Activated naive CD8-positive, alpha-beta T cell treated with anti-CD3 and anti-CD28 coated beads for 36 hours (primary cell): ENCODE measurements around the gene ALOXE3. TPM values are rescaled to one million over a fixed set of nuclear protein-coding genes. Genes with fewer than 3 reads are reported as not detected.
A peak's percentile ranks its signal among the peaks of the same experiment; 100 is the strongest.
"Not testable (repeated sequence)": the region's sequence is repeated elsewhere in the genome, so short reads cannot be mapped to it uniquely, and the experiment has no call there.

Source experiments
- DNase-seq: peaks from one replicate; pipeline ENCODE4 v3.0.0; 2021
- H3K27ac Mint-ChIP-seq: one replicate; pipeline ENCODE4 v1.8.0; 2022; ENCODE audit warnings: mild to moderate bottlenecking, moderate library complexity, mixed read lengths
- H3K27me3 Mint-ChIP-seq: one replicate; pipeline ENCODE4 v1.8.0; 2022; ENCODE audit warnings: mild to moderate bottlenecking, mixed read lengths
- H3K36me3 Mint-ChIP-seq: one replicate; pipeline ENCODE4 v1.8.0; 2021; ENCODE audit warnings: mild to moderate bottlenecking, mixed read lengths
- H3K4me1 Mint-ChIP-seq: one replicate; pipeline ENCODE4 v1.8.0; 2021; ENCODE audit warnings: mixed read lengths
- H3K4me3 Mint-ChIP-seq: one replicate; pipeline ENCODE4 v1.8.0; 2022; ENCODE audit warnings: mild to moderate bottlenecking, moderate library complexity, mixed read lengths
- H3K9me3 Mint-ChIP-seq: one replicate; pipeline ENCODE4 v1.8.0; 2022; ENCODE audit warnings: mixed read lengths
- total RNA-seq, 2 experiments: library from RNA; stranded (reverse); gene quantifications; one replicate each; pipeline ENCODE4 v1.2.3, GENCODE V29; 2021

ALOXE3 gene
- total RNA-seq, 2 experiments from 2014 or later: 0.10 TPM; not detected in 1

DNA sequence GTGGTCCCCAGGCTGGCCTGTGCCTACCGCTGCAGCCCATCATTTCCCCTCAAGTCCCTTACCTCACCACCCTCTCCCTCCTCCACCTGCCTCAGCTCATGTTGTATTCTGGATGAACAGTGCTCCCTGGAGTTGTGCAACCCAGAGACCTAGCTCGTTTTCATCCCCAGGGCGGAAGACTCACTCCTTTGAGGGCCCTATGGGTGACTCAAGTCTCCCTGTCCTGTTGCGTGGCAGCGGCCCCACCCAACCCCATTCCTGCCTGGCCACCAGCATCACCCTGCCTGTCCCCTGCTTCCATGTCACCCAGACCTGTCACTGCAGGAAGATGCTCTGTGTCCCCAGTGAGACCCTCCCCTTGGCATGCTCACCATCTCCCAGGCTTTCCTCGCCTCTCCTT, 34.1 kb downstream of the ALOXE3 start:
- no peak overlapping the region for H3K27ac Mint-ChIP-seq
- peaks cover 11% of the 10 kb centered on the region for H3K36me3 Mint-ChIP-seq
- peaks cover 6% of the 10 kb centered on the region for H3K27me3 Mint-ChIP-seq
- peaks cover 10% of the 10 kb centered on the region for H3K4me1 Mint-ChIP-seq
- no peaks in the 10 kb centered on the region for H3K9me3 Mint-ChIP-seq
- no peak overlapping the region for H3K4me3 Mint-ChIP-seq
- DNase-seq: no peak

DNA sequence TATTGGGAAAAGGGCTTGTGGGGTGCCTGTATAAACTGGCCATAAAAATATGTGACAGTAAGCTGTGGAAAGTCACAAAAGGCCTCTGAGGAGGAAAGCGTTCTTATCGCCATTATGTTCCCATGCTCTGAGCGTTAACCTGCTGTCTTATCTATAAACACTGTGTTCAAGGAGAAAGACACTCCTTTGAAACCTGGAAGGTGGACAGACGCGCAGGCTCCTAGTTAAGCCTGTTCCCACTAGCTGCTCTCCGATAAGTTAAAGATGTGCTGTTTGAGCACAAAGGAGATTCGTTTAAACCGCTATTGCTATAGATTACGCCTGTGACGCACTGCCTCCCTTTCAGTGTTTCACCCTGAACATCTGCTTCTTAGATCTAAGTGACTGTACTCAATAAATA, 36.0 kb downstream of the ALOXE3 start:
- Mint-ChIP-seq H3K9me3 (no peaks in the 10 kb centered on the region), H3K4me1 (peaks cover 14% of the 10 kb centered on the region), H3K27me3 (no peaks in the 10 kb centered on the region), H3K4me3 (no peak overlapping the region), H3K36me3 (peaks cover 11% of the 10 kb centered on the region), H3K27ac (no peak overlapping the region)
- DNase-seq: no peak

DNA sequence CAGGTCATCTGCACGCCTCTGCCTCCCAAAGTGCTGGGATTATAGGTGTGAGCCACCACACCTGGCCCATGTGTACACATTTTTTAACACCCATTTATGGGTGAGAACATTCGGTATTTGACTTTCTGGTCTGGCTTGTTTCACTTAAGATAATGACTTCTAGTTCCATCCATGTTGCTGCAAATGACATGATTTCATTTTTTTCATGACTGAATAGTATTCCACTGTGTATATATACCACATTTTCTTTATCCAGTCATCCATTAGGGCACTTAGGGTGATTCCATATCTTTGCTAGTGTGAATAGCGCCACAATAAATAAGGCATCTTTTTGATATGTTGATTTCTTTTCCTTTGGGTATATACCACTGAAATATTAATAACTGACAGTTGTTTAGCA, 36.4 kb downstream of the ALOXE3 start:
- Mint-ChIP-seq H3K27ac (no peak overlapping the region), H3K36me3 (peaks cover 11% of the 10 kb centered on the region), H3K9me3 (no peaks in the 10 kb centered on the region), H3K27me3 (no peaks in the 10 kb centered on the region), H3K4me3 (no peak overlapping the region), H3K4me1 (peaks cover 14% of the 10 kb centered on the region)
- no peak for DNase-seq

DNA sequence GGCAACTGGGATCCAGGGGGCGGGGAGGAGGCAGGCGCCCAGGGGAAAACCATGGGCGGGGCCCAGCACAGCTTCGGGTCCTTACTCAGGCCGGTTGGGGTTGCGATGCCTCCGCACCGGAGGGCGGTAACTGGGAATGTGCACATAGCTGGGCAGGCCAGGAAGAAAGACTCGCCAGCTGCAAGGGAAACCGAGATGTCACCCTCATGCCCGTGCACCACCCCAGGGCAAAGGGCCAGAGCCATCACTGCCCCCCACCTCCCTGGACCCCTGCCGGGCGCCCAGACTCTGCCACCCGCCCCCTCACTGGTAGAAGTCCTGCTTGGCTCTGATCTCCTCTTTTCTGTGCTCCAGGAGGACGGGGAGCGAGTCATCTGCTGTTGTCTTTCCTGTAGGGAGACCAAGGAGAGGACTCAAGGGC, 37.5 kb downstream of the ALOXE3 start:
- peak overlapping the region; percentile 90 for H3K4me3 Mint-ChIP-seq
- H3K27ac Mint-ChIP-seq: no peak overlapping the region
- peaks cover 11% of the 10 kb centered on the region for H3K36me3 Mint-ChIP-seq
- no peak for DNase-seq
- H3K4me1 Mint-ChIP-seq: peaks cover 14% of the 10 kb centered on the region
- H3K27me3 Mint-ChIP-seq: no peaks in the 10 kb centered on the region
- no peaks in the 10 kb centered on the region for H3K9me3 Mint-ChIP-seq

DNA sequence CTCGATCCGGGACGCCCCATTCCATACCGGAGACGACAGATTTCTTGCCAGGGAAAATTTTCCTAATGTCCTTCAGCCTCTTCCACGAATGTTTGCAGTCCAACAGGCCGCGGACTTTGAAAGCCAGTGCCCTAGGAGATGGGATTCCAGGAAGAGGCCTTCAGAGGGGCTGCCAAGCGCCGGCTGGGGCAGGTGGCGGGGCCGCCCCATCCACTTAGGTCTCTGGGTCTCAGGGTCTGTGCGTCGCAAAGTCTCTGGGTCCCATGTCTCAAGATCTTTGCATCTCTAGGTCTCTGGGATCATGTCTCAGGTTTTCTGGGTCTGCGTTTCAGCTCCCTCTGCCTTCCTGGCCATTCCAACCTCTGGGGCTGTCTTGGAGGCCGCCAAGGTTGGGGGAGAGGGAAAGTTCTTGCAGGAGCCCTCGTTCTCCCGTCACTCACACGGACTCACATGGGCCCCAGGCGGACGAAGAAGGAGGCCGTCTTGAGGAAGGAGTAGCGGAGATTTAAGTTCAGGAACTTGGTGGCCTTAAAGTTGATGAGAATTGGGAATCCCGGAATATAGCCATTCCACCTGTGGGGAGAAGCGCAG, 38.0 kb downstream of the ALOXE3 start:
- peaks cover 14% of the 10 kb centered on the region for H3K4me1 Mint-ChIP-seq
- H3K9me3 Mint-ChIP-seq: no peaks in the 10 kb centered on the region
- peak overlapping the region; percentile 90 for H3K4me3 Mint-ChIP-seq
- H3K36me3 Mint-ChIP-seq: peaks cover 11% of the 10 kb centered on the region
- H3K27ac Mint-ChIP-seq: peak overlapping the region; percentile 94
- H3K27me3 Mint-ChIP-seq: no peaks in the 10 kb centered on the region
- DNase-seq: no peak

DNA sequence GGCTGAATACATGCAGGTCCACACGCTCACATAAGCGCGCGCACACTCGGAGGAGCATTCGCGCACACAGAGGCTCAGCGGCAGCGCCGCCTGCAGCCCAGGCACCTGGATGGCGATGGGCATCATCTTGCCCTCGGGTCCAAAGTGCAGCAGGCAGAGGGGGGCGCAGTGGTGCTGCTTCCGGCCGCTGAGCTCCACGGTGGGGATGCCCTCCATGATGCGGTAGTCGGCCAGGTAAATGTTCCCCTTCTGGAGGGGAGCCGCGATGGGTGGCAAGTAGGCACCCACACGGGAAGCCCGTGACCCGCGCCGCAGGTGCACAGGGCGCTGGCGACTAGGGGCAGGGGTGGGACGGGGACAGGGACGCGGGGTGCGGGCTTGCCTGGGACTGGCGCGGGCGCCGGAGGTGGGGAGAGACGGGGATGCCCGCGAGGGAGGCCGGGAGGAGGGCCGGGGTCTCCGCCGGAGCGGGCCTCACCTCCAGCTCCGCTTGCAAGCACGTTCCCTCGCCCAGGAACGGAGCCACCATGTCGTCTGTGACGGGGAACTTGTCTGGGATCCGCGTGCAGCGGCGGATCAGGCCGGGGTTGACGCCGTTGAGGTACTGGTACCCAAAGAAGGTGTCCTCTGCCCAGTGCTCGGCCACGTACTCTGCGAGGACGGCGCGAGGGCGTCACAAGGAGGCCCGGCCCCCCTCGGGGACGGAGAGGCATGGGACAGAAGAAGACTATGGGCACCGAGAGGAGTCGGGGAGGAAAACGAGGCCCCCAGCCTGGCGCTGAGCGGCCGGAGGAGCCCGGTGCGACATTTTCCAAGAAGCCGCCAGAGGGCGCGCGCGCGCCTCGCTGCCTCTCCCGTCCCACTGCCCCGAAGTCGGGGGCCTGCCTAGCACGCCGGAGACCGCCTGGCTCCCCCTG, 38.8 kb downstream of the ALOXE3 start:
- Mint-ChIP-seq H3K4me1 (peaks cover 14% of the 10 kb centered on the region), H3K27me3 (peaks cover 8% of the 10 kb centered on the region), H3K4me3 (peak overlapping the region; percentile 90), H3K36me3 (peaks cover 11% of the 10 kb centered on the region), H3K9me3 (no peaks in the 10 kb centered on the region), H3K27ac (peak overlapping the region; percentile 94)
- DNase-seq: peak; percentile 86

DNA sequence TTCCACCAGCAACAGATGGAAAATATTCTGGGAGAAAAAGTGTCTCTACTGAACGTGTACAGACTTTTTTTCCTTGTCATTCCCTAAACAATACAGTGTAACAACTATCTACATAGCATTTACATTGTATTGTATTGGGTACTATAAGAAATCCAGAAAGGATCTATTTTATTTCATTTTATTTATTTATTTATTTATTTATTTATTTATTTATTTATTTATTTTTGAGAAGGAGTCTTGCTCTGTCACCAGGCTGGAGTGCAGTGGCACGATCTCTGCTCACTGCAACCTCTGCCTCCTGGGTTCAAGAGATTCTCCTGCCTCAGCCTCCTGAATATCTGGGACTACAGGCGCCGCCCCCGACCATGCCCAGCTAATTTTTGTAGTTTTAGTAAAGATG, 40.4 kb downstream of the ALOXE3 start:
- not testable (repeated sequence) for H3K4me3 Mint-ChIP-seq, H3K9me3 Mint-ChIP-seq, DNase-seq, H3K27ac Mint-ChIP-seq
- Mint-ChIP-seq H3K4me1 (peaks cover 25% of the 10 kb centered on the region), H3K36me3 (peaks cover 11% of the 10 kb centered on the region), H3K27me3 (peaks cover 24% of the 10 kb centered on the region)

DNA sequence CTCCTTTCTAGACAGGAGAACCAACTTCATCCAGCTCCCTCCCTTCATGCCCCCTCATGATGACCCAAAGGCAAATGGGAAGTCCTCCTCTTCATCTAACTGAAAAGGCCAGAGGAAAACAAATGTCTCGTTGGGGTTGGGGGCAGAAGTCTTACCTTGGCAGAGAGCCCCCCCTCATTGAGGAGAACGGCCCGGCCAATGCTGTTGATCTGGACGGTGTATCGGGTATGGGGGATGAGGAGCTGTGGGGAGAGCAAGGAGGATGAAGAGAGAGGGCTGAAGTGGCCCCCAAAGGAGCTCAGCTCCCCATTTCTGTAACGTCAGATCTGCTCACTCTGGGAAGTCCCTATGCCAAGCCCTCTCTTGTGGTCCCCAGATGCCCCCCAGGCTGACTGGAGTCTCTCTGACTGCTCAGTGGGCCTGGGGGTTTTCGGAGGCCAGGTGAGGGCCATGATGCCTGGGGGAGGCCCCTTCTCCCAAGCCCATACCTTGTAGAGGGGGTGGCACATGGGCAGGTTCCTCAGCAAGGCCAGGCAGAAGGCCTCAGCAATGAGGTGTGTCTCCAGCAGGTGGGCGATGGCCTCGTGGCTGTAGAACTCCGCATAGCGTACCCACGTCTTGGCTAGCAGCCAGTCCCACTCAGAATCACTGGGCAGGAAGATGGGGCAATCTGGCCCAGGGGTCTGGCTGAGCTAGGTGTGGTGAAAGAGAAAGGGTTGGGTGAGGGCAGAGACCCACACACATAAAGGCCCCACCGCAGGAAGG, 41.6 kb downstream of the ALOXE3 start:
- Mint-ChIP-seq H3K4me3 (no peak overlapping the region), H3K36me3 (peaks cover 7% of the 10 kb centered on the region), H3K27me3 (peaks cover 35% of the 10 kb centered on the region)

DNA sequence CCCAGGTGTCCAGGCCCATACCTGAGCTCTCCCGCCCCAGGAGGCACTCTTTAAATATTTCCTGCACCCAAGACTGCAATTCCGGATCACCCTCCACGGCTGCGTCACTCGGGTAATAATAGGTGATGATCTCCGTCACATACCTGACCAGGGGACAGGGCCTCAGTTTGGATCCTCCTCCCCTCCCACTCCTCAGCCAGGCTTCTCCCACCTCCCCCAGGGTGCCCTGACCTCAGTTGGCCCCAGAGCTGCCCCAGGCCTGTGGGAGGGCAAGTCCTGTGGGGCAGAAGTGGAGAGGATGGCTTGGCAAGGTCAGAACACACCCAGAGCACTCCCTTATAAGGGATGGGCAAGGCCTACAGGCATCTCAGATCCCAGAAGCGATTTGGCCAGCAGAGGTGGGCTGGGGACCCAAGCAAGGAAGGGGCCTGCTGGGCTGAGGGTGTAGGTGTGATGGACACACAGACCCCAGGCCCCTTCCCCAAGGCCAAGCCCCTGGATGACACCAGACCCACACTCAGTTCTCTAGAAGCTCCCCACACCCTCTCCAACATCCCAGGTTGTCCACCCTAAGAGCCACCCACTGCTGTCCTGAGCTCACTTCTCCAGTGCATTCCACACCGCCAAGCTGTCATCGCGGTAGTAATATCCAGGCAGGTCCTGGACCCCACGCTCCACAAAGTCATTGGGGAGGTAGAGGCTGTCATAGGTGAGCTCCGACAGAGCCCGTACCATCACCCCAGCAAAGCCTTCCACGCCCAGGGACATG, 42.6 kb downstream of the ALOXE3 start:
- H3K4me1 Mint-ChIP-seq: peaks cover 28% of the 10 kb centered on the region
- H3K27me3 Mint-ChIP-seq: peaks cover 42% of the 10 kb centered on the region
- H3K4me3 Mint-ChIP-seq: no peak overlapping the region

More for the DNA sequence above, 41.6 kb downstream of the ALOXE3 start:
- Mint-ChIP-seq H3K27ac (no peak overlapping the region), H3K4me1 (peaks cover 30% of the 10 kb centered on the region), H3K9me3 (no peaks in the 10 kb centered on the region)
- no peak for DNase-seq

DNA sequence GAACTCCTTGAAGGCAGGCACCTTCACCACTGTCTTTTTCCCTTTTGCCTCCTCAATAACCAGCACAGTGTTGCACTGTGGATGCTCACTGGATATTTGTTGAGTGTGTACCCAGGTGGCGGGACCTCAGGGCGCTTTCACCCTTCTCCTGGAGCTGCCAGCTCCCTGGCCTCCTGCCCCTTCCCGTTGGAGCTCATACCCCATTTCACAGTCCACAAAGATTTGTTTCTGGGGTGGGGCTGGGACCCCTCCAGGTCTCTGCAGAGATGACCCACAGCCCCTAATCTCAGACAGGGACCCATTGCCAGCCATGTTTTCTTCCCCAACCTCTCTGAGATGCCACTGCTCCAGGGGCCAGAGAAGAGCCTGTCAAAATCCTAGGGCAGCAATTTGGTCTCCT, 43.2 kb downstream of the ALOXE3 start:
- no peak overlapping the region for H3K27ac Mint-ChIP-seq
- no peaks in the 10 kb centered on the region for H3K9me3 Mint-ChIP-seq
- DNase-seq: no peak
- peaks cover 22% of the 10 kb centered on the region for H3K4me1 Mint-ChIP-seq
- H3K4me3 Mint-ChIP-seq: no peak overlapping the region
- peaks cover 44% of the 10 kb centered on the region for H3K27me3 Mint-ChIP-seq
- H3K36me3 Mint-ChIP-seq: no peaks in the 10 kb centered on the region

More for the DNA sequence above, 42.6 kb downstream of the ALOXE3 start:
- no peak for DNase-seq
- Mint-ChIP-seq H3K36me3 (peaks cover 3% of the 10 kb centered on the region), H3K9me3 (no peaks in the 10 kb centered on the region), H3K27ac (no peak overlapping the region)

DNA sequence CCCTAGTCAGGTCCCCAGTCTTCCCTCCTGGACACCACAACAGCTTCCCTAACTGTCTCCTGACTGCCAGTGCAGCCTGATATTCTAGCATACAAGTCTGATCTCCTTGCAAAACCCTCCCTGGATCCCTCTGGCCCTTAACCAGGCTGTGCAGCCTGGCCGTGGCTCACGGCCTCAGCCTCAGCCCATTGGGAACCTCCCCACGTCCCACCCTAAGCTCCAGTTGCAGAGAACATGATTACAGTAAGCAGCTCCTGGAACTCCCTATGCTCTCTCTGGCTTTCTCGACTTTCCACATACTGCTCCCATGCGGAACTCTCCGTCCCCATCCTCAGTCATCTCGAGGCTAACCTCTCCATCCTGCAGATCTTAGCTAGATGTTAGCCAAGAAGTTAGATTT, 43.8 kb downstream of the ALOXE3 start:
- Mint-ChIP-seq H3K36me3 (no peaks in the 10 kb centered on the region), H3K9me3 (no peaks in the 10 kb centered on the region), H3K27me3 (peaks cover 44% of the 10 kb centered on the region), H3K27ac (no peak overlapping the region), H3K4me1 (peaks cover 20% of the 10 kb centered on the region), H3K4me3 (peak overlapping the region; percentile 74)
- no peak for DNase-seq

DNA sequence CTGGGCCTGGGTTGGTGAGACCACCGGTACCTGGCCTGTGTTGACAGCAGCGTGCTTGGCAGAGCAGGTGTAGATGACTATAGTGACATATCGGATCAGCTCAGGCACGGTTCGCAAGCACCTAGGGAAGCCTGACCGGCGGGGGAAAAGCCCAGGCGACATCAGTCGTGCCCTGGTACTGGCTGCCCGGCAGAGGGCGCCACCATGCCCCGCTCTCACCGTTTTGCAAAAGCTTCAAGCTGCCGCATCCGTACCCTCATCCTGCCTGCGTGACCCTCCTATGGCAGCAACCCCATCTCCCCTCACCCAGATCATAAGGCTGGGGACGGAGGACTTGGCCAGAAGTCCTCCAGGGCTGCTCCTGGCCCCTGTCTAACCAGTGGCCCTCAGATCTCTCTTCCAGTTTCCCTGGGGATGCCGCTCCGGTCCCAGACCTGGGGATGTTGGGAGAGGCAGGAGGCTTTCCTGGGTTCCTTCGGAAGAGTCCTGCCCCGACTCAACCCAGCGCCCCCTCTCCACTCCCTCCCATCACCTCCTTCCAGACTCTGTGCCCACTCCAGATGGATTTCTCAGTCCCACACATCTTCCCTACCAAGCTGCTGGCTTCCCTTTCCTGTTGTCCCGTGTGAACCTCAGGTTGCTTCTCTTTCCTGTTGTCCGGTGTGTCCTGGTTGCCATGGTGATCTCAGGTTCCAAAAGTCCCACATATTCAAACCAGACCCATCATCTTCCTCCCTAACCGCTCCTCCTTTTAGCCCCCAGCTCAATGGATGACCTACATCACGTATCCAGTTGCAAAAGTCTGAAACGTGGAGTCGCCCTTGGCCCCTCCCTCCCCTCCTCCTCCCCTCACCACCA, 44.5 kb downstream of the ALOXE3 start:
- H3K27me3 Mint-ChIP-seq: peaks cover 44% of the 10 kb centered on the region

DNA sequence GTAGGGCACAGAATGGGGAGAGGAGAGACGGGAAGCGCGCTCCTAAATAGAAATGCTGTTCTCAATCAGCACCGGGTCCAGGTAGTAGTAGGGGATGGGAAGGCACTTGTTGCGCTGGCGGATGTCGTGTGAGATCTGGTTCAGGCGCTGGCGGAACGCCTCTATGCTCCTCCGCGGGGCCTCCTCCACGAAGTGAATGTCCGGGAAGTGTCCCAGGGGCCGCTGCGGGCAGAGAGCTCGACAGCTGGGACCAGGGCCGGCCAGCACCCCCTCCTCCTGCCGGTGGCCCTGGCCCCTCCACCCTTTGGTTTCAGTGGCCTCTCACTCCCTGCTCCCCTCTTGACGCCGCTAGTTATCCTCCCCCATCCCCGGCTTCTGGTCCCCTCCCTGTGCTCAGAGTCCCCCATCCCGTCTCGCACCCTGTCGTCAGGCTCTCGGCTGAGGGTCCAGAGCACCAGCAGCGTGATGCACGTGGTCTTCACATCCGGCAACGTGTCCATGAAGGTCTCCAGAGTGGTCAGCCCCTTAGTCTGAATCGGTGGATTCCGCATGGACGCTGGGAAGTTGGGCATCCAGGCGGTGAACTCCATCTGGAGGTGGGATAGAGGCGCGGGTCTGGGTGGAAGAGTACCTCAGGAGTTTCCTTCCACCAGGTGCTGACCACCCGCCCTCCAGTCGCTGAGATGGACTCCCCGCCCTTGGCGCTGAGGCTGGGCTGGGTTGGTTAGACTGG, 45.4 kb downstream of the ALOXE3 start:
- Mint-ChIP-seq H3K27ac (no peak overlapping the region), H3K27me3 (peaks cover 44% of the 10 kb centered on the region), H3K9me3 (no peaks in the 10 kb centered on the region), H3K4me1 (peaks cover 16% of the 10 kb centered on the region), H3K36me3 (no peaks in the 10 kb centered on the region), H3K4me3 (peak overlapping the region; percentile 60)
- peak; percentile 24 for DNase-seq

More for the DNA sequence above, 44.5 kb downstream of the ALOXE3 start:
- Mint-ChIP-seq H3K27ac (no peak overlapping the region), H3K36me3 (no peaks in the 10 kb centered on the region), H3K4me3 (peak overlapping the region; percentile 74), H3K9me3 (no peaks in the 10 kb centered on the region), H3K4me1 (peaks cover 16% of the 10 kb centered on the region)
- peak; percentile 85 for DNase-seq
